ENCODE measurements around the gene CDKN2AIPNL. TPM values are rescaled to one million over a fixed set of nuclear protein-coding genes. Genes with fewer than 3 reads are reported as not detected.
A peak's percentile ranks its signal among the peaks of the same experiment; 100 is the strongest.
"Not testable (repeated sequence)": the region's sequence is repeated elsewhere in the genome, so short reads cannot be mapped to it uniquely, and the experiment has no call there.

CDKN2AIPNL gene
- total RNA-seq, 1 donor from 2014 or later, result 6.0 TPM

DNA sequence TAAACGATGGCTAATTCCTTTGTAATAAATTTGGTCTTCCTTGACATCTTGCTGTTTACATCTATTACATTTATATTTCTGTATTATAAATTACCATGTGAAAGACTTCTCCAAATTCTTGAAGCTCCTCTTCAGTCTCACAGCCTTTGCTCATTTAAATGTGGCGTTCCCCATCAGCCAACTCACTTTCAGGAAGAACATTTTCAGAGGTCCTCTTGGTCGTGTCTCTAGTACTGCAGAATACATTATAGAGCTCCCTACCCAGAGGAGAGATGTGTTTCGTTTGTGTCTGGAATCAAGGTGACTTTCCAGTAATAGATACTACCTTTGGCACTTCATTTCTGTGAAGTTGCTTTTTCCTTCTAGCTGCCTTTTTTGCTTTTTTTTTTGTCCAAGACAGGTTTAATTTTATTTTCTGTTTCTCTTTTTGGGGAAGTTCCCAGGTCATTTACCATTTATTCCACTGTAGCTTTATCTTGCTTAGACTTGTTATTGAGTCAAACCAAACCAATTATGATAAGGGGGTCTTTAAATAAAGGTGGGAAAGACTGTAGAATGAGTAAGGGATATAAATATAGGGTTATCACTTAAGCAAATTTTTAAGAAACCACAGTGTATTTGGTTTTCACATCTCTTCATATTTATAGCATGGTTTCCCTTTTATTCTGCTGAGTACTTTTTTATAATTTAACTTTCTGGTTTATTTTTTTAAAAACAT, 27.5 kb downstream of the CDKN2AIPNL start:
- no peak for DNase-seq (ENCODE audit: low spot score in 2 of 2)
- Histone ChIP-seq H3K36me3 (peaks cover 83 to 95% of the 10 kb centered on the region in 2 donors), H3K27ac (no peak overlapping the region), H3K4me1 (no peaks in the 10 kb centered on the region), H3K9me3 (no peaks in the 10 kb centered on the region), H3K27me3 (no peaks in the 10 kb centered on the region), H3K4me3 (no peak overlapping the region)
- intact Hi-C loops (cut with DNase I), result no loop called here
- TF ChIP-seq, protein P1, sequence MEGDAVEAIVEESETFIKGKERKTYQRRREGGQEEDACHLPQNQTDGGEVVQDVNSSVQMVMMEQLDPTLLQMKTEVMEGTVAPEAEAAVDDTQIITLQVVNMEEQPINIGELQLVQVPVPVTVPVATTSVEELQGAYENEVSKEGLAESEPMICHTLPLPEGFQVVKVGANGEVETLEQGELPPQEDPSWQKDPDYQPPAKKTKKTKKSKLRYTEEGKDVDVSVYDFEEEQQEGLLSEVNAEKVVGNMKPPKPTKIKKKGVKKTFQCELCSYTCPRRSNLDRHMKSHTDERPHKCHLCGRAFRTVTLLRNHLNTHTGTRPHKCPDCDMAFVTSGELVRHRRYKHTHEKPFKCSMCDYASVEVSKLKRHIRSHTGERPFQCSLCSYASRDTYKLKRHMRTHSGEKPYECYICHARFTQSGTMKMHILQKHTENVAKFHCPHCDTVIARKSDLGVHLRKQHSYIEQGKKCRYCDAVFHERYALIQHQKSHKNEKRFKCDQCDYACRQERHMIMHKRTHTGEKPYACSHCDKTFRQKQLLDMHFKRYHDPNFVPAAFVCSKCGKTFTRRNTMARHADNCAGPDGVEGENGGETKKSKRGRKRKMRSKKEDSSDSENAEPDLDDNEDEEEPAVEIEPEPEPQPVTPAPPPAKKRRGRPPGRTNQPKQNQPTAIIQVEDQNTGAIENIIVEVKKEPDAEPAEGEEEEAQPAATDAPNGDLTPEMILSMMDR (IDR thresholded peaks at IDR 0.05), result no peak

DNA sequence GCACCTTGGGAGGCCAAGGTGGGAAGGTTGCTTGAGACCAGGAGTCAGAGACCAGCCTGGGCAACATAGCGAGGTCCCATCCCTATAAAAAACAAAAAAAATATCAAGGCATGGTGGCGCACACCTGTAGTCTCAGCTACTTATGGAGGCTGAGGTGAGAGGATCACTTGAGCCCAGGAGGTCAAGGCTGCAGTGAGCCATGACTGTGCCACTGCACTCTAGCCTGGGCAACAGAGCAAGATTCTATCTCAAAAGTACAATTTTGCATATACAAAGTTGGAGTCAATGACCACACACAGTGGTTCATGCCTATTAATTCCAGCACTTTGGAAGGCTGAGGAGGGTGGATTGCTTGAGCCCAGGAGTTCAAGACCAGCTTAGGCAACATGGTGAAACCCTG, 29.5 kb downstream of the CDKN2AIPNL start:
- H3K27ac ChIP-seq; H3K4me1 ChIP-seq; H3K4me3 ChIP-seq; H3K27me3 ChIP-seq; intact Hi-C loops (cut with DNase I); DNase-seq (ENCODE audit: low spot score in 2 of 2); H3K9me3 ChIP-seq: not testable (repeated sequence)
- H3K36me3 ChIP-seq, result peaks cover 76 to 91% of the 10 kb centered on the region in 2 donors

DNA sequence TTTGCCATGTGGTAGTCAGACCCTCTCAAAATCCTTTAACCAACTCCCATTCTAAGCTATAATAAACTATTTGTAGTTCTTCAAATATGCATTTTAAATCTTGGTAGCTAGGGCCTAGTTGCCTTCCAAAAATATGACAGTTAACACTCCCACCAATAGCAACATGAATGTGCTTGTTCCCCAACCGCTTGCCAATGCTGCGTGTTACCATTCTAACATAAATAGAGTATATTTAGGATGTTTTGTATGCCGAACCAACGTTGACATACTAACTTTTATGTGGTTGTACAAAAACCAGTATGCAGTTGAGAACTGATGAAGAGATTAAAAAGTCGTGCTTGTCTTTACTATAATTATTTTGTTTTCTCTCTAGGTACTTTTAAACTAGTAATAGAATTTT, 31.3 kb downstream of the CDKN2AIPNL start:
- H3K27ac ChIP-seq, result no peak overlapping the region
- DNase-seq (ENCODE audit: low spot score in 2 of 2), result no peak
- no peaks in the 10 kb centered on the region for H3K9me3 ChIP-seq
- H3K4me3 ChIP-seq, result no peak overlapping the region
- intact Hi-C loops (cut with DNase I), result no loop called here
- no peaks in the 10 kb centered on the region for H3K27me3 ChIP-seq
- H3K36me3 ChIP-seq, result peaks cover 58 to 78% of the 10 kb centered on the region in 2 donors
- TF ChIP-seq, protein P1 (IDR thresholded peaks at IDR 0.05), result no peak
- H3K4me1 ChIP-seq, result peaks cover 0 to 8% of the 10 kb centered on the region in 2 donors

DNA sequence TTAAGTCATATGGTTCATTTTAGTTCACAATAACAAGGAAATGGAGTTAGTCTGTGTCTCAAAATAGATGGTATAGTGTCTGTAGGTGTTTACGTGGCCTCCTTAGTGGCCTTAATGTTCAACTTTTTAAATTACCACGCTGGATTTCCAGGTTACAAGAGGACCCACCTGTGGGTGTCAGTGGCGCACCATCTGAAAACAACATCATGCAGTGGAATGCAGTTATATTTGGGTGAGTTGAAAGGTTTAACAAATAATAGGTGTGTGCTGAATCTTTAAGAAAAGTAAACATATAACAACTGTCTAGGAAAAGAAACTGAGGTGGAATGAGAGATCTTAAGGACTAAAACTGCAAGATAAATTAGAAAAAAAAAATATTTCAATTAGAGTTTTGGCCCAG, 37.4 kb downstream of the CDKN2AIPNL start:
- TF ChIP-seq, protein P1 (IDR thresholded peaks at IDR 0.05), result no peak
- H3K9me3 ChIP-seq, result no peaks in the 10 kb centered on the region
- H3K27ac ChIP-seq, result no peak overlapping the region
- no peak for DNase-seq (ENCODE audit: low spot score in 2 of 2)
- no peaks in the 10 kb centered on the region for H3K27me3 ChIP-seq
- H3K36me3 ChIP-seq, result peaks cover 10 to 20% of the 10 kb centered on the region in 2 donors
- H3K4me3 ChIP-seq, result no peak overlapping the region
- intact Hi-C loops (cut with DNase I), result loop anchor here (5.0 to 10.0 kb wide), 3 partner anchors 213 to 531 kb away; partner anchors contain the start of genes PCBD2 and TXNDC15
- peaks cover 3 to 19% of the 10 kb centered on the region in 2 donors for H3K4me1 ChIP-seq

DNA sequence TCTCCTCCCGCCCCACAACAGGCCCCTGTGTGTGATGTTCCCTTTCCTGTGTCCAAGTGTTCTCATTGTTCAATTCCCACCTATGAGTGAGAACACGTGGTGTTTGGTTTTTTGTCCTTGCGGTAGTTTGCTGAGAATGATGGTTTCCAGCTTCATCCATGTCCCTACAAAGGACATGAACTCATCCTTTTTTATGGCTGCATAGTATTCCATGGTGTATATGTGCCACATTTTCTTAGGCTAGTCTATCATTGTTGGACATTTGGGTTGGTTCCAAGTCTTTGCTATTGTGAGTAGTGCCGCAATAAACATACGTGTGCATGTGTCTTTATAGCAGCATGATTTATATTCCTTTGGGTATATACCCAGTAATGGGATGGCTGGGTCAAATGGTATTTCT, 38.0 kb downstream of the CDKN2AIPNL start:
- H3K36me3 ChIP-seq, result peaks cover 6 to 17% of the 10 kb centered on the region in 2 donors
- not testable (repeated sequence) for H3K27me3 ChIP-seq; H3K27ac ChIP-seq; DNase-seq (ENCODE audit: low spot score in 2 of 2); H3K9me3 ChIP-seq
- peak overlapping the region; percentile 79 to 89 for H3K4me3 ChIP-seq
- peaks cover 3 to 19% of the 10 kb centered on the region in 2 donors for H3K4me1 ChIP-seq
- intact Hi-C loops (cut with DNase I), result loop anchor here (5.0 to 10.0 kb wide), 3 partner anchors 214 to 531 kb away; partner anchors contain the start of genes PCBD2 and TXNDC15

DNA sequence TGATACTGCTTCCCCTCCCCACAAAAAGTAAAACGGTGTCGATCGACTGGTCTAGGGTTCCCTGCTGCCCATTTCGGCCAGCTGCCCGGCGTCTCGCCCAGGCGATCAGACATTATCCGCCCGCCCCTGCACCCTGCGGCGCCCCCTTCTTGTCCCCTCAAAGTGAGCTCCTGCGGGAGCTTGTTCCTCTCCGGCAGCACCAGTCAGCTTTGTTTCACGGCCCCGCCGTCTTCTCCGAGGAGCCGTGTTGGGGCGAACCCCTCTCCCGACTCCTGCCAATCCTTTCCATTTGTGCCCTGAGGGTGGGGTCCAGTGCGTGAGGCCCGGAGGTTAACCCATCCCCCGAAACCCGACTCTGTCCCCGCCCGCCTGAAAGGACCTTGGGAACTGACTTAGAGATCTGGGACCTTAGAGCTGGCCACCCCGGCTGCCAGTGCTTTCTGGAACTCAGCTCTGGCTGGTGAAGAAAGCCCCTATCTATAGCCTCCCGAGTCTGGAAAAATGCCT, 39.8 kb downstream of the CDKN2AIPNL start:
- peak overlapping the region; percentile 94 to 98 for H3K27ac ChIP-seq
- intact Hi-C loops (cut with DNase I), result loop anchor here (1.0 to 10.0 kb wide), 8 partner anchors 145 to 533 kb away; partner anchors contain the start of genes CAMLG, PCBD2, PPP2CA and SEC24A
- peaks cover 3 to 17% of the 10 kb centered on the region in 2 donors for H3K4me1 ChIP-seq
- H3K4me3 ChIP-seq, result peak overlapping the region; percentile 79 to 89
- H3K9me3 ChIP-seq, result no peaks in the 10 kb centered on the region
- TF ChIP-seq, protein P1 (IDR thresholded peaks at IDR 0.05), result no peak
- DNase-seq (ENCODE audit: low spot score in 2 of 2), result peak in 1 of 2 donors; percentile 76
- H3K36me3 ChIP-seq, result peaks cover 4 to 6% of the 10 kb centered on the region in 2 donors
- H3K27me3 ChIP-seq, result no peaks in the 10 kb centered on the region

Measured in ascending aorta (tissue), 2 donors.